Measurements from ENCODE around the gene IAH1. TPM values are rescaled to one million over a fixed set of nuclear protein-coding genes. Genes with fewer than 3 reads are reported as not detected.
A peak's percentile ranks its signal among the peaks of the same experiment; 100 is the strongest.

Gene IAH1
- total RNA-seq, 1 donor from 2014 or later, result 31.0 TPM

DNA sequence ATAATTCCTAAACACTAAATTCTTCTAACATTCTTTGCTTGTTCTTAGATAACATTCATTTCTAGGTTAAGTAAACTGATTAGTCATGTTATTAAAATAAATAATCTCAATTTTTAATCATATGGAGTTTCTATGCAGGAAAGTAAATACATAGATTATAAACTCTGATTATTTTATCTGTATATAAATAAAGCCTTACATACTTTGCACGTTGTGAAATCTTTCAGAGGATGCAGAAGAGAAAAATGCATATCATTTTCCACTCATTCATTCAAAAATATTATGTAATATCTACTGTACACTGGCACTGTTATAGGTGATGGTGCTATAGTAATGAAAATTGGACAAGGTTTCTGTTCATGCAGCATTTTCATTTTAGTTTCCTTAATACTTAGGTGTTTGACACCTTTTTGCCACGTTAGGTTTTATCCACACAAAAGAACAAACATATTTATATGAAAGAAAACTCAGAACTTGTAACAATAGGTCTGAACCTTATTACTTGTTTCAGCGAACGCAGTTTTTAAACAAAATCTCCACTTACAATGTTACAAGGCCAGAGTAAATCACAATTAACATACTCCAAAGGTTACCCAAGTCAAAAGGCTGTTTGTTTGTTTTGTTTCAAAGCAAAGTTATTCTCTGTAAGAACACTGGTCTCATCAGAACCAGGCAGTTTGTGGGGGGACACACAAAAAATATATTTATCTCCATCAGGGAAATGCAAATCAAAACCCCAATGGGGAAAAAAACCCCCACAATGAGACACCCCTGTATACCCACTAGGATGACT is 53.8 kb downstream of the IAH1 start:
- DNase-seq, result no peak

GRCh38 chr2:9532421-9532820 is 58.1 kb downstream of the IAH1 start:
- DNase-seq, result no peak

DNA sequence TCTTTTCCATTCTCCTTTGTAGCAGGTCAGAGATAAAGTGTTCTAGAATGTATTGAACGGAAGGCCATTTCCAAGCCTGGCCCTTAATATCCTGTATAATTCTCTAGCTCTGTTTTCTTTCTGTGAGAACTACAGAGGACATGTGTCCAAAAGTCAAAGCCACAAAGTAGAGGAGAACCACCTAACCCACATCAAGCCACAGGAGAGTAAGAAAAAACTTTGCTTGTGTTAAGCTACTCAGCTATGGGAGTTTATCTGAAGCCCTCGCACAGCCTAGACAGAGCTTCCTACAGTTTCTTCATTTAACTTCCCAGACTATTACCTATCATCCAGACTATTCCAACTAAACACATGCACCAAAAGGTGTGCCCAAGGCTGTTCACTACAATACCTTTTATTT is 59.3 kb downstream of the IAH1 start:
- no peak for DNase-seq

- DNase-seq, result no peak
Measured at GRCh38 chr2:9535177-9535576, 60.8 kb downstream of the IAH1 start.

- DNase-seq, result no peak
Measured at GRCh38 chr2:9536504-9536903, 62.2 kb downstream of the IAH1 start.

GRCh38 chr2:9538000-9538507 is 63.7 kb downstream of the IAH1 start:
- DNase-seq, result peak; percentile 36

Other genes with a start within 250 kb of the IAH1 start
- gene ITGB1BP1, start 51.0 kb upstream of the IAH1 start, total RNA-seq, result 39.1 TPM
- 38.4 TPM for gene CPSF3, start 50.9 kb upstream of the IAH1 start, total RNA-seq
- 44.2 TPM for gene ADAM17, start 81.3 kb downstream of the IAH1 start, total RNA-seq
- gene YWHAQ, start 156.4 kb downstream of the IAH1 start, total RNA-seq, result 172 TPM